PC-3 (cell line): ENCODE results near the gene CGRRF1. TPM values are rescaled to one million over a fixed set of nuclear protein-coding genes. Genes with fewer than 3 reads are reported as not detected.

Experiments
- ATAC-seq: fragments of 200-7000 bp; cut with Tn5 transposase; 2 replicates; pipeline ENCODE4 v1.9.1; 2020; ENCODE audit warnings: mild to moderate bottlenecking, moderate library complexity
- BruUV-seq: library from RNA; stranded (reverse); fragments of 400-500 nt; replicated peaks from 2 replicates; lab custom pipeline; 2021; lab: Mats Ljungman, UMichigan
- CTCF ChIA-PET: fragments of 300-600 bp; sonication (Branson Sonifier 250); formaldehyde crosslinking; loops from one replicate; lab custom pipeline; 2022; ENCODE audit warnings: antibody characterized with exemption; lab: Charles Lee
- POLR2A ChIA-PET: fragments of 300-600 bp; sonication (Branson Sonifier 250); formaldehyde crosslinking; loops from one replicate; lab custom pipeline; 2022; ENCODE audit warnings: antibody characterized with exemption; ENCODE audit not compliant: unreplicated experiment; lab: Charles Lee
- DNase-seq: peaks from one replicate; pipeline ENCODE4 v3.0.0-alpha.2; 2015
- H2AFZ ChIP-seq: fragments of 300-600 bp; sonication (generic); 2 replicates; pipeline ENCODE4 v1.6.0; 2016; ENCODE audit warnings: antibody characterized with exemption, low read length
- H3F3A ChIP-seq: fragments of 300-600 bp; sonication (generic); one replicate; pipeline ENCODE4 v1.6.0; 2017; ENCODE audit warnings: antibody characterized with exemption, low read length, control low read depth, mild to moderate bottlenecking; ENCODE audit not compliant: unreplicated experiment
- H3K27ac ChIP-seq: fragments of 300-600 bp; sonication (generic); 2 replicates; pipeline ENCODE4 v1.5.1; 2016; ENCODE audit warnings: mild to moderate bottlenecking, low read length
- H3K27me3 ChIP-seq: fragments of 300-600 bp; sonication (generic); 2 replicates; pipeline ENCODE4 v1.6.1; 2016; ENCODE audit warnings: low read length, mixed read lengths
- H3K36me3 ChIP-seq: fragments of 300-600 bp; sonication (generic); 2 replicates; pipeline ENCODE4 v1.6.1; 2016; ENCODE audit warnings: low read depth, mixed run types, low read length, mixed read lengths
- H3K4me1 ChIP-seq: fragments of 300-600 bp; sonication (generic); 2 replicates; pipeline ENCODE4 v1.5.1; 2016; ENCODE audit warnings: low read length; ENCODE audit not compliant: insufficient read depth
- H3K4me2 ChIP-seq: fragments of 300-600 bp; sonication (generic); 2 replicates; pipeline ENCODE4 v1.6.0; 2016; ENCODE audit warnings: low read length
- H3K4me3 ChIP-seq: fragments of 300-600 bp; sonication (generic); 2 replicates; pipeline ENCODE4 v1.5.1; 2016; ENCODE audit warnings: mild to moderate bottlenecking, low read length, mixed read lengths
- H3K79me2 ChIP-seq: fragments of 300-600 bp; sonication (generic); 2 replicates; pipeline ENCODE4 v1.6.1; 2017; ENCODE audit warnings: low read length, mixed read lengths
- H3K9ac ChIP-seq: fragments of 300-600 bp; sonication (generic); 2 replicates; pipeline ENCODE4 v1.6.0; 2016; ENCODE audit warnings: mild to moderate bottlenecking, low read length
- H3K9me2 ChIP-seq: fragments of 300-600 bp; sonication (generic); replicated peaks from 2 replicates; pipeline ENCODE4 v1.6.1; 2016; ENCODE audit warnings: mixed run types, low read length, mixed read lengths
- H3K9me3 ChIP-seq: fragments of 300-600 bp; sonication (generic); 2 replicates; pipeline ENCODE4 v1.6.1; 2016; ENCODE audit warnings: low read length, mixed read lengths
- H4K20me1 ChIP-seq: fragments of 300-600 bp; sonication (generic); 2 replicates; pipeline ENCODE4 v1.6.1; 2016; ENCODE audit warnings: low read length, mixed read lengths
- EZH2 ChIP-seq: fragments of 300-600 bp; sonication (generic); IDR thresholded peaks from one replicate; pipeline ENCODE4 v1.6.1; 2017; ENCODE audit warnings: antibody characterized with exemption, mild to moderate bottlenecking, low read length; ENCODE audit not compliant: unreplicated experiment
- EZH2phosphoT487 ChIP-seq: fragments of 300-600 bp; sonication (generic); IDR thresholded peaks from 2 replicates; pipeline ENCODE4 v1.6.1; 2018; ENCODE audit warnings: mild to moderate bottlenecking, antibody characterized with exemption, low read length, borderline replicate concordance
- intact Hi-C: fragments of 100-400 bp; cut with micrococcal nuclease; formaldehyde crosslinking; loops from 2 replicates; pipeline ENCODE4 v1.9.0; 2023
- total RNA-seq: library from RNA; depleted of rRNA; stranded (reverse); fragments of >200 nt; gene quantifications from 2 replicates; pipeline ENCODE4 v1.2.3, GENCODE V29; 2014
- TF ChIP-seq, protein P1 (sequence below): fragments of 300-600 bp; sonication (generic); conservative IDR thresholded peaks from 2 replicates; pipeline ENCODE4 v1.5.1; 2017; ENCODE audit warnings: antibody characterized with exemption, low read depth, mild to moderate bottlenecking, low read length

Gene CGRRF1
- total RNA-seq, 1 experiment from 2014 or later = 31.3 TPM

DNA sequence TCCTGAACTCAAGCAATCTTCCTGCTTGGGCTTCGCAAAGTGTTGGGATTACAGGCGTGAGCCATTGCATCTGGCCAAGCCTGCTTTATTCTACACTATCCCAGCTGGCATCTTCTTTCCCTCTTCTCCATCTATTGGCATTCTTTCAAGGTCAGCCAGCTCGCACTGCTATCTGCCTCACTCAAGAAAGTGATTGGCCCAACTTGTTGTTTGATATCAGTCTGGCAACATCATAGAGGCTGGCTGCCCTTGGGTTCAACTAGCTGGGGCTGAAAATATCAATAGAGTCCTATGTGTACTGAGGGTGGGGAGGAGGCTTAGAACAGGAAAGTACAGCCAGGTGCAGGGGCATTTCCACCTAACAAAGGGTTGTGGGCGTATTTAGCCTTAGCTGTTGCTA is 38.1 kb upstream of the CGRRF1 start:
- DNase-seq = no peak
- Histone ChIP-seq H4K20me1 (no peaks in the 10 kb centered on the region), H3K27ac (no peak overlapping the region), H3K9ac (no peak overlapping the region), H3K4me3 (no peak overlapping the region), H3K79me2 (no peaks in the 10 kb centered on the region), H3K9me2 (no peaks in the 10 kb centered on the region), H3K4me1 (no peaks in the 10 kb centered on the region), H3K27me3 (no peaks in the 10 kb centered on the region), H2AFZ (no peak overlapping the region), H3F3A (no peaks in the 10 kb centered on the region), H3K4me2 (no peak overlapping the region), H3K9me3 (peaks cover 15% of the 10 kb centered on the region), H3K36me3 (peaks cover 12% of the 10 kb centered on the region; the same call in 1 of the 2 replicates)
- ChIA-PET CTCF (no interaction called here), POLR2A (no interaction called here)
- intact Hi-C loops = no loop called here
- ATAC-seq = no peak
- TF ChIP-seq EZH2phosphoT487 (no peak), EZH2 (no peak)
- TF ChIP-seq, protein P1, sequence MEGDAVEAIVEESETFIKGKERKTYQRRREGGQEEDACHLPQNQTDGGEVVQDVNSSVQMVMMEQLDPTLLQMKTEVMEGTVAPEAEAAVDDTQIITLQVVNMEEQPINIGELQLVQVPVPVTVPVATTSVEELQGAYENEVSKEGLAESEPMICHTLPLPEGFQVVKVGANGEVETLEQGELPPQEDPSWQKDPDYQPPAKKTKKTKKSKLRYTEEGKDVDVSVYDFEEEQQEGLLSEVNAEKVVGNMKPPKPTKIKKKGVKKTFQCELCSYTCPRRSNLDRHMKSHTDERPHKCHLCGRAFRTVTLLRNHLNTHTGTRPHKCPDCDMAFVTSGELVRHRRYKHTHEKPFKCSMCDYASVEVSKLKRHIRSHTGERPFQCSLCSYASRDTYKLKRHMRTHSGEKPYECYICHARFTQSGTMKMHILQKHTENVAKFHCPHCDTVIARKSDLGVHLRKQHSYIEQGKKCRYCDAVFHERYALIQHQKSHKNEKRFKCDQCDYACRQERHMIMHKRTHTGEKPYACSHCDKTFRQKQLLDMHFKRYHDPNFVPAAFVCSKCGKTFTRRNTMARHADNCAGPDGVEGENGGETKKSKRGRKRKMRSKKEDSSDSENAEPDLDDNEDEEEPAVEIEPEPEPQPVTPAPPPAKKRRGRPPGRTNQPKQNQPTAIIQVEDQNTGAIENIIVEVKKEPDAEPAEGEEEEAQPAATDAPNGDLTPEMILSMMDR = no peak
- TSS peak; percentile 0 for BruUV-seq

DNA sequence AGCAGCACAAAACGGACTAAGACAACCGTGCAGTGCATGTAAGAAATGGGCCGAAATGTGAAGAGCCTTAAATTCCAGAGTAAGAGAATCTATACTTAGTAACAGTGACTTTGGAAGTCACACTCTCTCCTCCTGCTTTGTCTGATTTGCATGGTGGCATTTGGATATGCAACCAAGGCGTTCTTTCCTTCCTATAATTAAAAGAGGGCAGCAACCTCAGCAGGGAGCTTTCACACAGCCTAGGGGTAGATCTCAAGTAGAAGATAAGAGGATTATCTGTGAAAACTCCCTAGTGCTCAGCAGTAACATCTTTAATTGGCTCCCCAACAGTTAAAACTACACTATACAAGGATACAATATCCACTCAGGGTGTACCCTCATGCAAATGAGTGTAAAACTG is 37.4 kb upstream of the CGRRF1 start:
- no peaks in the 10 kb centered on the region for H3K79me2 ChIP-seq
- no peak for ATAC-seq
- no peak for DNase-seq
- BruUV-seq = no TSS peak
- H2AFZ ChIP-seq = no peak overlapping the region
- ChIA-PET POLR2A (no interaction called here), CTCF (no interaction called here)
- no peaks in the 10 kb centered on the region for H3K4me1 ChIP-seq
- H3K9ac ChIP-seq = no peak overlapping the region
- H3F3A ChIP-seq = no peaks in the 10 kb centered on the region
- H3K4me3 ChIP-seq = no peak overlapping the region
- H3K9me2 ChIP-seq = no peaks in the 10 kb centered on the region
- H3K4me2 ChIP-seq = no peak overlapping the region
- H3K9me3 ChIP-seq = peaks cover 9% of the 10 kb centered on the region
- TF ChIP-seq, protein P1 = no peak
- TF ChIP-seq EZH2phosphoT487 = no peak
- no peak for TF ChIP-seq EZH2
- H3K36me3 ChIP-seq = peaks cover 10% of the 10 kb centered on the region
- H3K27me3 ChIP-seq = no peaks in the 10 kb centered on the region
- no peaks in the 10 kb centered on the region for H4K20me1 ChIP-seq
- H3K27ac ChIP-seq = no peak overlapping the region
- intact Hi-C loops = no loop called here

DNA sequence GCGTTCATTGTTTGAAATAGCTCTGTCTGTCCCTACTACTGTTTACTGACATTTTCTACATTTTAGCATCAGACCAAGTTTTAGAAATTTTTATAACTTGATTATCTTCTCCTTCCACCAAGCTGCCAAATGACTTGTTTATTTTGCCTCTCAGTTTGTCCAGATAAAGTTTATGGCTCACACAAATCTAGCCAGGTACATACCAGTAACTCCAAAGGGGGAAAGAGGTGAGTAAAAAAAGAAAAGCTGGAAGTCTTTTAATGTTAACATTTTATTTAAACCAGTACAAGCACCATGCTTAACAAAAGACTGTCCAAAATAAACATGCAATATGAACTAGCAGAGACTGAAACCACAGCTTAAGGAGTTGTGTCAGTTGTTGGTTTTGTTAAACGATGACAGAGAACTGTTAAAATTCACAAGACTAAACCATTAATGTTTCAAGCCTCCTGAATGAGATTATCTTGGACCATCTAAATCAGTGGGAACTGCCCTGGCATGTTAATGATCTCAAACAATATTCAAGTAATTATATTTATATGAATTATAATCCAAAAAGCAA is 35.4 kb upstream of the CGRRF1 start:
- TF ChIP-seq EZH2phosphoT487 = no peak
- TF ChIP-seq, protein P1 = no peak
- TF ChIP-seq EZH2 = no peak
- no TSS peak for BruUV-seq
- intact Hi-C loops = no loop called here
- H3F3A ChIP-seq = no peaks in the 10 kb centered on the region
- no peaks in the 10 kb centered on the region for H3K9me2 ChIP-seq
- DNase-seq = no peak
- no peak overlapping the region for H2AFZ ChIP-seq
- ChIA-PET CTCF (no interaction called here), POLR2A (no interaction called here)
- H3K4me1 ChIP-seq = no peaks in the 10 kb centered on the region
- no peak for ATAC-seq
- no peaks in the 10 kb centered on the region for H3K27me3 ChIP-seq
- peaks cover 20% of the 10 kb centered on the region for H3K36me3 ChIP-seq
- no peaks in the 10 kb centered on the region for H3K9me3 ChIP-seq
- H3K4me2 ChIP-seq = no peak overlapping the region
- no peak overlapping the region for H3K27ac ChIP-seq
- no peak overlapping the region for H3K9ac ChIP-seq
- H3K79me2 ChIP-seq = no peaks in the 10 kb centered on the region
- no peaks in the 10 kb centered on the region for H4K20me1 ChIP-seq
- H3K4me3 ChIP-seq = no peak overlapping the region
